Fibroblast of villous mesenchyme (primary cell): ENCODE measurements around the gene NTF3. TPM values are rescaled to one million over a fixed set of nuclear protein-coding genes. Genes with fewer than 3 reads are reported as not detected.

Source experiments
- DNase-seq: peaks from one replicate; pipeline ENCODE4 v3.0.0-alpha.2; 2010; ENCODE audit warnings: low read depth
- H3K4me3 ChIP-seq: 2 replicates; pipeline ENCODE4 v1.5.1; 2011; ENCODE audit warnings: low read depth, mild to moderate bottlenecking, low read length
- CTCF ChIP-seq: IDR thresholded peaks from 2 replicates; pipeline ENCODE4 v1.5.1; 2012; ENCODE audit warnings: low read depth, mild to moderate bottlenecking, low read length; ENCODE audit not compliant: insufficient read depth
- total RNA-seq: library from RNA; depleted of rRNA; stranded (reverse); fragments of >200 nt; gene quantifications from 2 replicates; pipeline ENCODE4 v1.2.3, GENCODE V29; 2012

NTF3 gene
- total RNA-seq, 1 donor = 2.2 TPM

- no peak overlapping the region for H3K4me3 ChIP-seq
- no peak for DNase-seq
- TF ChIP-seq CTCF = no peak
Observed at GRCh38 chr12:5466521-5466960, 34.6 kb downstream of the NTF3 start.

- TF ChIP-seq CTCF = no peak
- DNase-seq = no peak
- no peak overlapping the region for H3K4me3 ChIP-seq
Observed at GRCh38 chr12:5467931-5468330, 36.0 kb downstream of the NTF3 start.

- TF ChIP-seq CTCF = no peak
- no peak for DNase-seq
- no peak overlapping the region for H3K4me3 ChIP-seq
Observed at GRCh38 chr12:5470221-5470620, 38.3 kb downstream of the NTF3 start.

GRCh38 chr12:5470703-5471102 is 38.8 kb downstream of the NTF3 start:
- H3K4me3 ChIP-seq = no peak overlapping the region
- DNase-seq = no peak
- no peak for TF ChIP-seq CTCF

GRCh38 chr12:5473076-5473782 is 41.3 kb downstream of the NTF3 start:
- DNase-seq = peak; percentile 64
- H3K4me3 ChIP-seq = no peak overlapping the region
- TF ChIP-seq CTCF = no peak

GRCh38 chr12:5473783-5474116 is 41.8 kb downstream of the NTF3 start:
- no peak overlapping the region for H3K4me3 ChIP-seq
- no peak for DNase-seq
- no peak for TF ChIP-seq CTCF

GRCh38 chr12:5476356-5476755 is 44.4 kb downstream of the NTF3 start:
- no peak for TF ChIP-seq CTCF
- no peak overlapping the region for H3K4me3 ChIP-seq
- DNase-seq = no peak
